Measurements from ENCODE around the gene GLIS1. TPM values are rescaled to one million over a fixed set of nuclear protein-coding genes. Genes with fewer than 3 reads are reported as not detected.

GLIS1 gene
- total RNA-seq, 1 experiment from 2014 or later: 0.13 TPM

- H3K4me1 ChIP-seq (ENCODE audit: insufficient read depth, low read length, poor library complexity, severe bottlenecking): no peaks in the 10 kb centered on the region
- ChIA-PET CTCF (no interaction called here), POLR2A (ENCODE audit: low non-redundant PET) (no interaction called here)
- no peak for DNase-seq (ENCODE audit: low spot score)
- no peaks in the 10 kb centered on the region for H3K27me3 ChIP-seq (replicated peaks; ENCODE audit: insufficient read depth, low read depth, low read length, poor library complexity)
- no peaks in the 10 kb centered on the region for H3K36me3 ChIP-seq (ENCODE audit: insufficient read depth, low read length, poor library complexity, severe bottlenecking)
- H3K9me3 ChIP-seq (ENCODE audit: low read depth, low read length, poor library complexity, severe bottlenecking): no peaks in the 10 kb centered on the region
- intact Hi-C loops (cut with micrococcal nuclease; ENCODE audit: unreplicated experiment): no loop called here
- no peak overlapping the region for H3K4me3 ChIP-seq (ENCODE audit: low read depth, low read length, poor library complexity, severe bottlenecking)
- no TSS peak for BruUV-seq (replicated peaks)
- TF ChIP-seq EZH2 (IDR thresholded peaks at IDR 0.05; ENCODE audit: borderline replicate concordance, low read depth, low read length, poor library complexity, severe bottlenecking) (no peak), CTCF (conservative IDR thresholded peaks at IDR 0.05; ENCODE audit: low read depth, low read length) (no peak)
- no peak overlapping the region for H3K27ac ChIP-seq (ENCODE audit: low read depth, low read length, poor library complexity, severe bottlenecking)
Observed at GRCh38 chr1:53601031-53601745, 137.8 kb downstream of the GLIS1 start.

GRCh38 chr1:53600561-53600960 is 138.4 kb downstream of the GLIS1 start:
- ChIA-PET CTCF (no interaction called here), POLR2A (ENCODE audit: low non-redundant PET) (no interaction called here)
- TF ChIP-seq CTCF (conservative IDR thresholded peaks at IDR 0.05; ENCODE audit: low read depth, low read length) (no peak), EZH2 (IDR thresholded peaks at IDR 0.05; ENCODE audit: borderline replicate concordance, low read depth, low read length, poor library complexity, severe bottlenecking) (no peak)
- DNase-seq (ENCODE audit: low spot score): no peak
- intact Hi-C loops (cut with micrococcal nuclease; ENCODE audit: unreplicated experiment): no loop called here
- H3K4me1 ChIP-seq (ENCODE audit: insufficient read depth, low read length, poor library complexity, severe bottlenecking): no peaks in the 10 kb centered on the region
- no peaks in the 10 kb centered on the region for H3K9me3 ChIP-seq (ENCODE audit: low read depth, low read length, poor library complexity, severe bottlenecking)
- H3K27me3 ChIP-seq (replicated peaks; ENCODE audit: insufficient read depth, low read depth, low read length, poor library complexity): no peaks in the 10 kb centered on the region
- no peak overlapping the region for H3K4me3 ChIP-seq (ENCODE audit: low read depth, low read length, poor library complexity, severe bottlenecking)
- no TSS peak for BruUV-seq (replicated peaks)
- no peaks in the 10 kb centered on the region for H3K36me3 ChIP-seq (ENCODE audit: insufficient read depth, low read length, poor library complexity, severe bottlenecking)
- H3K27ac ChIP-seq (ENCODE audit: low read depth, low read length, poor library complexity, severe bottlenecking): no peak overlapping the region

- H3K4me3 ChIP-seq (ENCODE audit: low read depth, low read length, poor library complexity, severe bottlenecking): no peak overlapping the region
- no peak overlapping the region for H3K27ac ChIP-seq (ENCODE audit: low read depth, low read length, poor library complexity, severe bottlenecking)
- ChIA-PET CTCF (no interaction called here), POLR2A (ENCODE audit: low non-redundant PET) (no interaction called here)
- BruUV-seq (replicated peaks): no TSS peak
- H3K36me3 ChIP-seq (ENCODE audit: insufficient read depth, low read length, poor library complexity, severe bottlenecking): no peaks in the 10 kb centered on the region
- H3K9me3 ChIP-seq (ENCODE audit: low read depth, low read length, poor library complexity, severe bottlenecking): no peaks in the 10 kb centered on the region
- no peak for DNase-seq (ENCODE audit: low spot score)
- intact Hi-C loops (cut with micrococcal nuclease; ENCODE audit: unreplicated experiment): no loop called here
- no peaks in the 10 kb centered on the region for H3K27me3 ChIP-seq (replicated peaks; ENCODE audit: insufficient read depth, low read depth, low read length, poor library complexity)
- no peaks in the 10 kb centered on the region for H3K4me1 ChIP-seq (ENCODE audit: insufficient read depth, low read length, poor library complexity, severe bottlenecking)
- TF ChIP-seq CTCF (conservative IDR thresholded peaks at IDR 0.05; ENCODE audit: low read depth, low read length): no peak
- TF ChIP-seq EZH2 (IDR thresholded peaks at IDR 0.05; ENCODE audit: borderline replicate concordance, low read depth, low read length, poor library complexity, severe bottlenecking): no peak
Observed at GRCh38 chr1:53600001-53600400, 139.0 kb downstream of the GLIS1 start.

All from A673 (cell line).